ACC112 (cell line): ENCODE data around the gene GNB5.

Experiments
- H2AFZ ChIP-seq: fragments of 200-600 bp; sonication (generic); one replicate; pipeline ENCODE4 v1.6.0; 2017; ENCODE audit warnings: antibody characterized with exemption, low read length; ENCODE audit not compliant: unreplicated experiment
- H3K27ac ChIP-seq: fragments of 200-600 bp; sonication (generic); 2 replicates; pipeline ENCODE4 v1.5.1; 2014; ENCODE audit warnings: low read depth, mild to moderate bottlenecking, antibody characterized with exemption, low read length, moderate library complexity
- H3K27me3 ChIP-seq: fragments of 200-600 bp; sonication (generic); 2 replicates; pipeline ENCODE4 v1.6.1; 2014; ENCODE audit warnings: mild to moderate bottlenecking, antibody characterized with exemption, low read length, moderate library complexity, mixed read lengths; ENCODE audit not compliant: insufficient read depth
- H3K36me3 ChIP-seq: fragments of 200-600 bp; sonication (generic); 2 replicates; pipeline ENCODE4 v1.6.1; 2016; ENCODE audit warnings: mild to moderate bottlenecking, antibody characterized with exemption, low read length, moderate library complexity, mixed read lengths; ENCODE audit not compliant: insufficient read depth
- H3K4me1 ChIP-seq: fragments of 200-600 bp; sonication (generic); one replicate; pipeline ENCODE4 v1.6.1; 2016; ENCODE audit warnings: low read length, mixed read lengths; ENCODE audit not compliant: insufficient read depth, unreplicated experiment, control insufficient read depth
- H3K4me3 ChIP-seq: fragments of 200-600 bp; sonication (generic); 2 replicates; pipeline ENCODE4 v1.5.1; 2014; ENCODE audit warnings: mild to moderate bottlenecking, low read depth, low read length
- H3K79me2 ChIP-seq: fragments of 200-600 bp; sonication (generic); one replicate; pipeline ENCODE4 v1.6.0; 2016; ENCODE audit warnings: low read length; ENCODE audit not compliant: control insufficient read depth, unreplicated experiment, insufficient read depth

GNB5 gene

GRCh38 chr15:52154896-52155865, 36.0 kb downstream of the GNB5 start:
- Histone ChIP-seq H2AFZ (no peak overlapping the region), H3K36me3 (no peaks in the 10 kb centered on the region; the same call in 1 of the 2 replicates), H3K79me2 (no peaks in the 10 kb centered on the region), H3K4me3 (no peak overlapping the region), H3K4me1 (no peaks in the 10 kb centered on the region), H3K27ac (no peak overlapping the region), H3K27me3 (no peaks in the 10 kb centered on the region)

- Histone ChIP-seq H3K27ac (no peak overlapping the region), H3K36me3 (no peaks in the 10 kb centered on the region), H3K4me3 (no peak overlapping the region), H3K27me3 (no peaks in the 10 kb centered on the region), H3K4me1 (no peaks in the 10 kb centered on the region), H3K79me2 (no peaks in the 10 kb centered on the region), H2AFZ (no peak overlapping the region)
These were observed 37.0 kb downstream of the GNB5 start for GRCh38 chr15:52153900-52154895.

- H3K4me1 ChIP-seq: peaks cover 6% of the 10 kb centered on the region
- peaks cover 7% of the 10 kb centered on the region for H3K36me3 ChIP-seq
- H3K27me3 ChIP-seq: no peaks in the 10 kb centered on the region
- H2AFZ ChIP-seq: no peak overlapping the region
- H3K79me2 ChIP-seq: no peaks in the 10 kb centered on the region
- no peak overlapping the region for H3K4me3 ChIP-seq
- H3K27ac ChIP-seq: no peak overlapping the region
These were observed 39.8 kb downstream of the GNB5 start for GRCh38 chr15:52151353-52151752.

- Histone ChIP-seq H3K4me3 (no peak overlapping the region), H2AFZ (no peak overlapping the region), H3K79me2 (no peaks in the 10 kb centered on the region), H3K27ac (no peak overlapping the region), H3K36me3 (peaks cover 11% of the 10 kb centered on the region), H3K27me3 (no peaks in the 10 kb centered on the region), H3K4me1 (peaks cover 6% of the 10 kb centered on the region)
These were observed 40.3 kb downstream of the GNB5 start for GRCh38 chr15:52150871-52151270.

- Histone ChIP-seq H3K4me3 (no peak overlapping the region), H3K36me3 (peaks cover 15% of the 10 kb centered on the region), H2AFZ (no peak overlapping the region), H3K27ac (no peak overlapping the region), H3K79me2 (no peaks in the 10 kb centered on the region), H3K27me3 (no peaks in the 10 kb centered on the region), H3K4me1 (peaks cover 6% of the 10 kb centered on the region)
These were observed 41.0 kb downstream of the GNB5 start for GRCh38 chr15:52150043-52150825.

GRCh38 chr15:52148403-52148802, 42.8 kb downstream of the GNB5 start:
- Histone ChIP-seq H2AFZ (no peak overlapping the region), H3K4me3 (no peak overlapping the region), H3K36me3 (peaks cover 22% of the 10 kb centered on the region), H3K4me1 (peaks cover 21% of the 10 kb centered on the region), H3K27me3 (no peaks in the 10 kb centered on the region), H3K79me2 (no peaks in the 10 kb centered on the region), H3K27ac (no peak overlapping the region)

GRCh38 chr15:52146776-52147175, 44.4 kb downstream of the GNB5 start:
- H3K4me3 ChIP-seq: no peak overlapping the region
- peaks cover 23% of the 10 kb centered on the region for H3K4me1 ChIP-seq
- no peak overlapping the region for H2AFZ ChIP-seq
- no peak overlapping the region for H3K27ac ChIP-seq
- peaks cover 22% of the 10 kb centered on the region for H3K36me3 ChIP-seq
- no peaks in the 10 kb centered on the region for H3K27me3 ChIP-seq
- H3K79me2 ChIP-seq: no peaks in the 10 kb centered on the region

GRCh38 chr15:52146261-52146660, 44.9 kb downstream of the GNB5 start:
- Histone ChIP-seq H2AFZ (no peak overlapping the region), H3K4me3 (no peak overlapping the region), H3K36me3 (peaks cover 22% of the 10 kb centered on the region), H3K79me2 (no peaks in the 10 kb centered on the region), H3K27me3 (no peaks in the 10 kb centered on the region), H3K4me1 (peaks cover 23% of the 10 kb centered on the region), H3K27ac (no peak overlapping the region)

GRCh38 chr15:52144656-52145178, 46.5 kb downstream of the GNB5 start:
- Histone ChIP-seq H3K27me3 (no peaks in the 10 kb centered on the region), H3K4me3 (peak overlapping the region; percentile 42; the same call in 1 of the 2 replicates), H3K4me1 (peaks cover 30% of the 10 kb centered on the region), H3K27ac (peak overlapping the region; percentile 87), H2AFZ (no peak overlapping the region), H3K79me2 (no peaks in the 10 kb centered on the region), H3K36me3 (peaks cover 22% of the 10 kb centered on the region)

GRCh38 chr15:52143873-52144272, 47.3 kb downstream of the GNB5 start:
- Histone ChIP-seq H3K36me3 (peaks cover 22% of the 10 kb centered on the region), H3K4me1 (peaks cover 33% of the 10 kb centered on the region), H3K4me3 (no peak overlapping the region), H3K27me3 (no peaks in the 10 kb centered on the region), H3K27ac (peak overlapping the region; percentile 87), H2AFZ (no peak overlapping the region), H3K79me2 (no peaks in the 10 kb centered on the region)
